WTC11 (cell line): ENCODE data around the gene ANGPTL1. TPM values are rescaled to one million over a fixed set of nuclear protein-coding genes. Genes with fewer than 3 reads are reported as not detected.

Experiments used
- ATAC-seq: fragments of 200-7000 bp; cut with Tn5 transposase; 2 replicates; pipeline ENCODE4 v1.10.0; 2021; ENCODE audit warnings: mild to moderate bottlenecking, moderate library complexity
- CTCF ChIA-PET: fragments of 300-600 bp; sonication (Branson Sonifier 250); formaldehyde crosslinking; loops from one replicate; lab custom pipeline; 2021; ENCODE audit warnings: antibody characterized with exemption; lab: Charles Lee
- POLR2A ChIA-PET: fragments of 350-600 bp; sonication (Branson Sonifier 250); formaldehyde crosslinking; loops from one replicate; lab custom pipeline; 2021; ENCODE audit warnings: antibody characterized with exemption; lab: Charles Lee
- DNase-seq: peaks from one replicate; pipeline ENCODE4 v3.0.0; 2021; ENCODE audit warnings: low spot score
- H3K27ac Mint-ChIP-seq: 2 replicates; pipeline ENCODE4 v1.8.0; 2021; ENCODE audit warnings: mixed read lengths
- H3K27me3 Mint-ChIP-seq: 2 replicates; pipeline ENCODE4 v1.8.0; 2021; ENCODE audit warnings: low read depth, mild to moderate bottlenecking, moderate library complexity, mixed read lengths
- H3K36me3 Mint-ChIP-seq: 2 replicates; pipeline ENCODE4 v1.8.0; 2021; ENCODE audit warnings: mixed read lengths
- H3K4me1 Mint-ChIP-seq: 2 replicates; pipeline ENCODE4 v1.8.0; 2022; ENCODE audit warnings: mixed read lengths
- H3K4me3 Mint-ChIP-seq: 2 replicates; pipeline ENCODE4 v1.8.0; 2021; ENCODE audit warnings: mild to moderate bottlenecking, moderate library complexity, mixed read lengths
- H3K9me3 Mint-ChIP-seq: 2 replicates; pipeline ENCODE4 v1.8.0; 2021; ENCODE audit warnings: mixed read lengths
- ATF1 ChIP-seq: sonication (generic); formaldehyde crosslinking; IDR thresholded peaks from 2 replicates; pipeline ENCODE4 v1.8.1; 2023; ENCODE audit warnings: mild to moderate bottlenecking, moderate library complexity, missing genetic modification reagents
- ATF3 ChIP-seq: sonication (generic); formaldehyde crosslinking; conservative IDR thresholded peaks from 2 replicates; pipeline ENCODE4 v1.8.1; 2022; ENCODE audit warnings: mild to moderate bottlenecking, missing genetic modification reagents
- ETV6 ChIP-seq: sonication (generic); formaldehyde crosslinking; IDR thresholded peaks from 2 replicates; pipeline ENCODE4 v1.8.1; 2022; ENCODE audit warnings: mild to moderate bottlenecking, missing genetic modification reagents
- FOXJ3 ChIP-seq: sonication (generic); formaldehyde crosslinking; IDR thresholded peaks from 2 replicates; pipeline ENCODE4 v1.9.0; 2021; ENCODE audit warnings: missing genetic modification reagents, mild to moderate bottlenecking, borderline replicate concordance
- FOXP1 ChIP-seq: sonication (generic); formaldehyde crosslinking; IDR thresholded peaks from 2 replicates; pipeline ENCODE4 v1.8.0; 2022; ENCODE audit warnings: missing genetic modification reagents, mild to moderate bottlenecking, moderate library complexity, borderline replicate concordance
- HMGA2 ChIP-seq: fragments of 250-450 bp; sonication (Bioruptor Pico); IDR thresholded peaks from 2 replicates; pipeline ENCODE4 v1.4.0; 2021; ENCODE audit warnings: mild to moderate bottlenecking, moderate library complexity
- IRF1 ChIP-seq: sonication (generic); formaldehyde crosslinking; IDR thresholded peaks from 2 replicates; pipeline ENCODE4 v1.8.0; 2023; ENCODE audit warnings: missing genetic modification reagents
- NFYB ChIP-seq: sonication (generic); formaldehyde crosslinking; conservative IDR thresholded peaks from 2 replicates; pipeline ENCODE4 v1.8.0; 2022; ENCODE audit warnings: low read depth, missing genetic modification reagents
- NR1H2 ChIP-seq: sonication (generic); formaldehyde crosslinking; IDR thresholded peaks from 2 replicates; pipeline ENCODE4 v1.9.0; 2021; ENCODE audit warnings: mild to moderate bottlenecking, moderate library complexity, missing genetic modification reagents
- SMAD4 ChIP-seq: sonication (generic); formaldehyde crosslinking; IDR thresholded peaks from 2 replicates; pipeline ENCODE4 v1.8.0; 2022; ENCODE audit warnings: mild to moderate bottlenecking, missing genetic modification reagents
- ZNF423 ChIP-seq: fragments of 250-450 bp; sonication (Bioruptor Pico); IDR thresholded peaks from 2 replicates; pipeline ENCODE4 v2.1.2; 2022; ENCODE audit warnings: mild to moderate bottlenecking, moderate library complexity
- ZNF425 ChIP-seq: fragments of 250-450 bp; sonication (Bioruptor Pico); conservative IDR thresholded peaks from 2 replicates; pipeline ENCODE4 v1.9.0; 2021; ENCODE audit warnings: mild to moderate bottlenecking
- ZNF532 ChIP-seq: fragments of 250-450 bp; sonication (Bioruptor Pico); IDR thresholded peaks from 2 replicates; pipeline ENCODE4 v1.9.0; 2021; ENCODE audit warnings: mild to moderate bottlenecking, borderline replicate concordance
- total RNA-seq: library from RNA; stranded (reverse); gene quantifications from 3 replicates; pipeline ENCODE4 v1.2.3, GENCODE V29; 2021
- TF ChIP-seq, protein P1 (sequence below): sonication (generic); formaldehyde crosslinking; IDR thresholded peaks from 2 replicates; pipeline ENCODE4 v1.8.1; 2022; ENCODE audit warnings: mild to moderate bottlenecking, moderate library complexity, missing genetic modification reagents
- TF ChIP-seq, protein P2 (sequence below): sonication (generic); formaldehyde crosslinking; IDR thresholded peaks from 2 replicates; pipeline ENCODE4 v1.8.0; 2023; ENCODE audit warnings: mild to moderate bottlenecking, missing genetic modification reagents
- TF ChIP-seq, protein P3 (sequence below): sonication (generic); formaldehyde crosslinking; IDR thresholded peaks from 2 replicates; pipeline ENCODE4 v1.8.0; 2022; ENCODE audit warnings: missing genetic modification reagents

ANGPTL1 gene
- total RNA-seq, 1 experiment from 2014 or later, result not detected

DNA sequence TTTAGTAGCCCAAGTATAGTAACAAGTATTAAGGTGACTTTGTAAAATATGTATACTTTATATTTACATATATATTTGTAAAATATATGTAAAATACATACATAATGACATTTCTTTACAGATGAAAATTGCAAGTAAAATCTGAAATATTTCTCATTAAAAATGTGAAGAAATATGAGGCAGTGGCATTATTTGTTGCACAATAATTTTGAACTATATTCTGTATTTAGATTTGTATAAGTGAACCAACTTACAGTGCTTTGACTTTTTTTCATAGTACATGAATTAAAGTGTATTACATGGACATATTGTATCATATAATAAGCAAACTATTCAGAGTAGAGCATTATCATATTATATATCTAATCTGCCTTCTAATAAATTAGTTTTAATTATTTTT is 60.3 kb downstream of the ANGPTL1 start:
- Mint-ChIP-seq H3K4me1 (peaks cover 5% of the 10 kb centered on the region; the same call in 1 of the 2 replicates), H3K4me3 (no peak overlapping the region), H3K36me3 (peaks cover 2% of the 10 kb centered on the region), H3K27ac (no peak overlapping the region), H3K9me3 (no peaks in the 10 kb centered on the region), H3K27me3 (no peaks in the 10 kb centered on the region)
- ATAC-seq, result no peak
- DNase-seq, result no peak
- no peak for TF ChIP-seq ATF3
- no peak for TF ChIP-seq ZNF425
- TF ChIP-seq ZNF423, result no peak
- TF ChIP-seq ZNF532, result no peak
- no peak for TF ChIP-seq FOXJ3 (CRISPR knock-in tag)
- no peak for TF ChIP-seq IRF1 (CRISPR knock-in tag)
- TF ChIP-seq NR1H2 (CRISPR knock-in tag), result no peak
- ChIA-PET POLR2A (no interaction called here), CTCF (no interaction called here)

DNA sequence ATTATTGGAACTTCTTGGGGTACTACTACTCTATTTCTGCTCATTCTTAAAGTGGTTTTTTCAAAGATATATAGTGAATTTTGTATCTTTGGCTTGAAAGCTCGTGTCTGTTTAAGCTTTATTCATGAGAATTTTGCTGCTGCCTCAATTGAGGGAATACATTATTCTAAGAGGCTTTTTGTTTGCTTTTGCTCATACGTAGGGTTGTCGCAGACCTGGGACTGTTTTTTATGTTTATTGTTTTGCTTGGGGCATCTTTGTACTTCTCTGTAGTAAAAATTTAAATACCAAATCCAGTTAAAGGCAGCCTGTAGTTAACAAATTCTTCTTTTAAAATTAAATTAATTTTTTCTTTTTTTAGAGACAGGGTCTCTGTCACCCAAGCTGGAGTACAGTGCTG is 62.3 kb downstream of the ANGPTL1 start:
- H3K36me3 Mint-ChIP-seq, result peaks cover 7% of the 10 kb centered on the region
- DNase-seq, result no peak
- TF ChIP-seq SMAD4 (CRISPR knock-in tag) (no peak), HMGA2 (CRISPR knock-in tag) (no peak), NFYB (CRISPR knock-in tag) (no peak)
- TF ChIP-seq, protein P1, sequence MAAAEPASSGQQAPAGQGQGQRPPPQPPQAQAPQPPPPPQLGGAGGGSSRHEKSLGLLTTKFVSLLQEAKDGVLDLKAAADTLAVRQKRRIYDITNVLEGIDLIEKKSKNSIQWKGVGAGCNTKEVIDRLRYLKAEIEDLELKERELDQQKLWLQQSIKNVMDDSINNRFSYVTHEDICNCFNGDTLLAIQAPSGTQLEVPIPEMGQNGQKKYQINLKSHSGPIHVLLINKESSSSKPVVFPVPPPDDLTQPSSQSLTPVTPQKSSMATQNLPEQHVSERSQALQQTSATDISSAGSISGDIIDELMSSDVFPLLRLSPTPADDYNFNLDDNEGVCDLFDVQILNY, result no peak
- H3K4me1 Mint-ChIP-seq, result peaks cover 5% of the 10 kb centered on the region; the same call in 1 of the 2 replicates
- ATAC-seq, result no peak
- POLR2A ChIA-PET, result no interaction called here
- no peaks in the 10 kb centered on the region for H3K9me3 Mint-ChIP-seq
- no peak overlapping the region for H3K4me3 Mint-ChIP-seq
- CTCF ChIA-PET, result interaction anchor here (2.1 kb wide), 1 partner anchor 40 kb away, joined by 5 read pairs; no protein-coding TSS in a partner anchor
- H3K27me3 Mint-ChIP-seq, result no peaks in the 10 kb centered on the region
- H3K27ac Mint-ChIP-seq, result no peak overlapping the region

DNA sequence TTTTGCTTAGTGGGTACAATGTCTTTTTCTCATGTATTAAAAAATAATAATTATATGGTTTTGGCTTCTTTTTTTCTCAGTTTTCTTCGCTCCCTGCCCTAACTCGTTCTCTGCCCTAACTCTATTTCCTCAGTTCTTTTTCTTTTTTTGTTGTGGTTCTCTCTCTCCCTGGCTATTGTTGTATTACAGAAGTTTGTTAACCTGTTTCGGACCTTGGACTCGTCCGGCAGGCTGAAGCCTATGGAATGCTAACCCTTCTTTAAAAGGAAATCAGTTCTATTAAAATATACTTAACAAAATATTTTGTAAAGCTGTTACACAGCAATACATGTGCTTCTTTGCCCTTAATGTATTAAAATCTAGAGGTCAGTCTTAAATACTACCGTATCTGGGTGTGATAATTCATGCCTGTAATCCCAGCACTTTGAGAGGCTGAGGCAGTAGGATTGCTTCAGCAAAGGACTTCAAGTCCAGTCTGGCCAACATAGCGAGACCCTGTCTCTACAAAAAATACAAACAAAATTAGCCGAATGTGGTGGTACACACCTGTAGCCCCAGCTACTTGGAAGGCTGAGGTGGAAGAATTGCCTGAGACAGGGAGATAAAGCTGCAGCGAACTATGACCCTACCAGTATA is 64.1 kb downstream of the ANGPTL1 start:
- no peak for DNase-seq
- peak overlapping the region; percentile 72; the same call in 1 of the 2 replicates for H3K27ac Mint-ChIP-seq
- CTCF ChIA-PET, result interaction anchor here (0.6 to 2.1 kb wide), 2 partner anchors 39 to 196 kb away, joined by 3 to 5 read pairs; no protein-coding TSS in a partner anchor
- TF ChIP-seq ETV6 (CRISPR knock-in tag) (no peak), ATF1 (CRISPR knock-in tag) (no peak), FOXP1 (CRISPR knock-in tag) (no peak)
- TF ChIP-seq, protein P2, sequence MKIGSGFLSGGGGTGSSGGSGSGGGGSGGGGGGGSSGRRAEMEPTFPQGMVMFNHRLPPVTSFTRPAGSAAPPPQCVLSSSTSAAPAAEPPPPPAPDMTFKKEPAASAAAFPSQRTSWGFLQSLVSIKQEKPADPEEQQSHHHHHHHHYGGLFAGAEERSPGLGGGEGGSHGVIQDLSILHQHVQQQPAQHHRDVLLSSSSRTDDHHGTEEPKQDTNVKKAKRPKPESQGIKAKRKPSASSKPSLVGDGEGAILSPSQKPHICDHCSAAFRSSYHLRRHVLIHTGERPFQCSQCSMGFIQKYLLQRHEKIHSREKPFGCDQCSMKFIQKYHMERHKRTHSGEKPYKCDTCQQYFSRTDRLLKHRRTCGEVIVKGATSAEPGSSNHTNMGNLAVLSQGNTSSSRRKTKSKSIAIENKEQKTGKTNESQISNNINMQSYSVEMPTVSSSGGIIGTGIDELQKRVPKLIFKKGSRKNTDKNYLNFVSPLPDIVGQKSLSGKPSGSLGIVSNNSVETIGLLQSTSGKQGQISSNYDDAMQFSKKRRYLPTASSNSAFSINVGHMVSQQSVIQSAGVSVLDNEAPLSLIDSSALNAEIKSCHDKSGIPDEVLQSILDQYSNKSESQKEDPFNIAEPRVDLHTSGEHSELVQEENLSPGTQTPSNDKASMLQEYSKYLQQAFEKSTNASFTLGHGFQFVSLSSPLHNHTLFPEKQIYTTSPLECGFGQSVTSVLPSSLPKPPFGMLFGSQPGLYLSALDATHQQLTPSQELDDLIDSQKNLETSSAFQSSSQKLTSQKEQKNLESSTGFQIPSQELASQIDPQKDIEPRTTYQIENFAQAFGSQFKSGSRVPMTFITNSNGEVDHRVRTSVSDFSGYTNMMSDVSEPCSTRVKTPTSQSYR, result no peak
- TF ChIP-seq, protein P3, sequence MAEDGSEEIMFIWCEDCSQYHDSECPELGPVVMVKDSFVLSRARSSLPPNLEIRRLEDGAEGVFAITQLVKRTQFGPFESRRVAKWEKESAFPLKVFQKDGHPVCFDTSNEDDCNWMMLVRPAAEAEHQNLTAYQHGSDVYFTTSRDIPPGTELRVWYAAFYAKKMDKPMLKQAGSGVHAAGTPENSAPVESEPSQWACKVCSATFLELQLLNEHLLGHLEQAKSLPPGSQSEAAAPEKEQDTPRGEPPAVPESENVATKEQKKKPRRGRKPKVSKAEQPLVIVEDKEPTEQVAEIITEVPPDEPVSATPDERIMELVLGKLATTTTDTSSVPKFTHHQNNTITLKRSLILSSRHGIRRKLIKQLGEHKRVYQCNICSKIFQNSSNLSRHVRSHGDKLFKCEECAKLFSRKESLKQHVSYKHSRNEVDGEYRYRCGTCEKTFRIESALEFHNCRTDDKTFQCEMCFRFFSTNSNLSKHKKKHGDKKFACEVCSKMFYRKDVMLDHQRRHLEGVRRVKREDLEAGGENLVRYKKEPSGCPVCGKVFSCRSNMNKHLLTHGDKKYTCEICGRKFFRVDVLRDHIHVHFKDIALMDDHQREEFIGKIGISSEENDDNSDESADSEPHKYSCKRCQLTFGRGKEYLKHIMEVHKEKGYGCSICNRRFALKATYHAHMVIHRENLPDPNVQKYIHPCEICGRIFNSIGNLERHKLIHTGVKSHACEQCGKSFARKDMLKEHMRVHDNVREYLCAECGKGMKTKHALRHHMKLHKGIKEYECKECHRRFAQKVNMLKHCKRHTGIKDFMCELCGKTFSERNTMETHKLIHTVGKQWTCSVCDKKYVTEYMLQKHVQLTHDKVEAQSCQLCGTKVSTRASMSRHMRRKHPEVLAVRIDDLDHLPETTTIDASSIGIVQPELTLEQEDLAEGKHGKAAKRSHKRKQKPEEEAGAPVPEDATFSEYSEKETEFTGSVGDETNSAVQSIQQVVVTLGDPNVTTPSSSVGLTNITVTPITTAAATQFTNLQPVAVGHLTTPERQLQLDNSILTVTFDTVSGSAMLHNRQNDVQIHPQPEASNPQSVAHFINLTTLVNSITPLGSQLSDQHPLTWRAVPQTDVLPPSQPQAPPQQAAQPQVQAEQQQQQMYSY (CRISPR knock-in tag), result no peak
- TF ChIP-seq, all 79 proteins: peak for 0
- Mint-ChIP-seq H3K27me3 (no peaks in the 10 kb centered on the region), H3K9me3 (no peaks in the 10 kb centered on the region), H3K4me1 (peaks cover 5% of the 10 kb centered on the region; the same call in 1 of the 2 replicates), H3K4me3 (no peak overlapping the region), H3K36me3 (peaks cover 7% of the 10 kb centered on the region)
- no peak for ATAC-seq
- POLR2A ChIA-PET, result no interaction called here
